Erythroblast (primary cell): ENCODE results near the gene SLC51A.

Source experiments
- GATA1 ChIP-seq: IDR thresholded peaks from 2 replicates; pipeline ENCODE4 v1.6.1; 2011; ENCODE audit warnings: low read depth, mild to moderate bottlenecking, control low read depth, low read length, moderate library complexity
- POLR2A ChIP-seq: IDR thresholded peaks from 2 replicates; pipeline ENCODE4 v1.6.1; 2011; ENCODE audit warnings: mild to moderate bottlenecking, low read length

DNA sequence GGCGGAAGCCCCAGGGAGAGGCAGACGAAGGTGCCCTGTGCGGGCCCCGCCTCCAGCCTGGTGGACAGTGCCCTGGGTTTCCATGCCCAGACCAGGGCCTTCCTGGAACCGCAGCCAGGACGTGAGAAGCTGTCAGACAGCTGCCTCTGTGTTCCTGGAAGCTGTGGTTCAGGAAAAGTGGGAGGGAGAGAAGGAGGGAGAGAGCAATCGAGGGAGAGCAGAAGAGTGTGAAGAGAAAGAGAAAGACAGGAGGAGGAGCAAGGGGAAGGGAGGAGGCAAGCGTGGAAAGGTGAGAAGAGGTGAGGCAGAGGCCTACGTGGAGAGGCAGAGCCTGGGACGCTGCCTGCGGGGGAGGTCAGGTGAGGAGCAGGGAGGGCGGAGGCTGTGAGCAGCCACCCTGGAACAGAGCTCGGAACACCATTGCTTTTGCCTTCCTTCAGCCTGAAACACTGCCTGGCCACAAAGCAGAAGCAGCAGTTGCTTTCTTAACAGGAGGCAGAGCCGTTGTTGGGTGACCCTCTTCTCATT is 23.7 kb upstream of the SLC51A start:
- TF ChIP-seq POLR2A (peak; percentile 7), GATA1 (no peak)
